Ovary (tissue), 9 donors: Measurements from ENCODE around the gene NLN. TPM values are rescaled to one million over a fixed set of nuclear protein-coding genes. Genes with fewer than 3 reads are reported as not detected.

Experiments
- DNase-seq, 5 donors: peaks; one replicate each; pipeline ENCODE4 v3.0.0-alpha.2; 2019 to 2020
- H3K27ac ChIP-seq, 2 donors: fragments of 200-600 bp; one replicate each; pipeline versions ENCODE4 v1.5.1 to v1.8.0; 2019 to 2022
- H3K27me3 ChIP-seq: fragments of 200-600 bp; one replicate; pipeline ENCODE4 v1.8.0; 2022
- H3K36me3 ChIP-seq: fragments of 200-600 bp; sonication (generic); one replicate; pipeline ENCODE4 v1.5.1; 2019
- H3K4me1 ChIP-seq: one replicate; pipeline ENCODE4 v1.8.1; 2013; ENCODE audit warnings: mild to moderate bottlenecking, moderate library complexity; ENCODE audit not compliant: insufficient read depth
- H3K4me3 ChIP-seq: fragments of 200-600 bp; sonication (generic); one replicate; pipeline ENCODE4 v1.5.1; 2017
- H3K9me3 ChIP-seq, 2 donors: fragments of 200-600 bp in 1 of 2; sonication (generic) in 1 of 2; one replicate each; pipeline versions ENCODE4 v1.5.1 to v1.8.1; 2013 to 2019; ENCODE audit warnings: mild to moderate bottlenecking in 1 of 2, moderate library complexity in 1 of 2
- CTCF ChIP-seq, 3 donors: fragments of 450-650 bp in 2 of 3; fragments of 200-600 bp in 1 of 3; IDR thresholded peaks; one replicate each; pipeline versions ENCODE4 v1.5.1 to v1.8.0; 2016 to 2022; ENCODE audit warnings: antibody characterized with exemption in 3 of 3, mild to moderate bottlenecking in 1 of 3
- EP300 ChIP-seq: sonication (generic); formaldehyde crosslinking; IDR thresholded peaks from one replicate; pipeline ENCODE4 v1.6.1; 2017; ENCODE audit warnings: antibody characterized with exemption
- POLR2A ChIP-seq: fragments of 450-650 bp; IDR thresholded peaks from one replicate; pipeline ENCODE4 v1.6.1; 2017; ENCODE audit warnings: antibody characterized with exemption, mild to moderate bottlenecking, moderate library complexity
- WGBS, 3 donors: extraction: QIAGEN DNeasy Blood & Tissue Kit in 1 of 3; methylation state at CpG; one replicate each; pipeline versions ENCODE4 v1.1.5 to v1.1.7; 2013 to 2017; 5-methylcytosine and 5-hydroxymethylcytosine counted together
- intact Hi-C, 4 donors: fragments of 100-400 bp; cut with DNase I; formaldehyde crosslinking; loops; one replicate each; pipeline versions ENCODE4 v1.11.0 to v1.15.1; 2022 to 2023
- polyA plus RNA-seq, 2 donors: library from polyadenylated mRNA; stranded (reverse); fragments of 200-250 nt in 1 of 2; fragments of 350-450 nt in 1 of 2; fragmentation: Illumina TruSeq in 1 of 2; extraction: RNeasy Lipid Tissue Mini Kit (QIAGEN cat#74804) in 1 of 2; gene quantifications; one replicate each; pipeline ENCODE4 v1.2.3, GENCODE V29; 2013 to 2014
- total RNA-seq, 7 donors: library from RNA; depleted of rRNA in 2 of 7; stranded (reverse); fragments of >200 nt in 2 of 7; fragmentation: NEBNext Ultra II Directional in 3 of 7; extraction: Animal tissue kit (Norgen Biotek cat#: 25700) in 3 of 7; gene quantifications; one replicate each; pipeline versions ENCODE4 v1.1.0 to v1.2.4, GENCODE V29; 2016 to 2023
- donor health status: DM: no; HTN: no; CAD: no; lungs with moderate emphysema.
- donor health status: DM: no; HTN: no; CAD: no.
- donor health status: Bipolar disorder and iron deficiency.
- donor health status: DM: yes; HTN: yes; CAD: no.
- donor health status: DM: no; HTN: no; CAD: no.
- donor health status: DM: yes; HTN: yes; CAD: no.

Gene NLN
- total and polyA plus RNA-seq, 9 donors, result 2.3 to 16.3 (median 8.2) TPM

DNA sequence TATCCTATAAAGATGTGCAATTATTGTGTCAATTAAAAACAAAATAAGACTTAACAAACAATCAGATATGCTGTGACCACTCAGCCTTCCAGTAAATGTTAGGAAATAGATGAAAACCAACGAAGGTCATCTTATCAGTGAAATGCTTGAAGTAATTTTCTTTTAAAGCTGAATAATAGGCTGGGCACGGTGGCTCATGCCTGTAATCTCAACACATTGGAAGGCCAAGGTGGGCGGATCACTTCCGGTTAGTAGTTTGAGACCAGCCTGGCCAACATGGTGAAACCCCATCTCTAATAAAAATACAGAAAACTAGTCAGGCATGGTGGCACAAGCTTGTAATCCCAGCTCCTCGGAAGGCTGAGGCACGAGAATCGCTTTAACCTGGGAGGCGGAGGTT, 31.2 kb downstream of the NLN start:
- Histone ChIP-seq H3K9me3 (no peaks in the 10 kb centered on the region), H3K4me1 (peaks cover 2% of the 10 kb centered on the region), H3K27me3 (no peaks in the 10 kb centered on the region), H3K4me3 (no peak overlapping the region), H3K36me3 (no peaks in the 10 kb centered on the region), H3K27ac (no peak overlapping the region)
- no peak for DNase-seq
- WGBS, 3 donors, result 78 to 92% (median 86%) methylated on average over 8 of the region's 8 CpGs
- intact Hi-C loops, result no loop called here
- TF ChIP-seq EP300, result no peak
- TF ChIP-seq CTCF (IDR thresholded peaks at IDR 0.05), result no peak
- TF ChIP-seq POLR2A, result no peak

GRCh38 chr5:65758546-65759144, 36.6 kb downstream of the NLN start:
- 88 to 91% (median 89%) methylated on average over 4 of the region's 4 CpGs for WGBS, 3 donors
- no peaks in the 10 kb centered on the region for H3K9me3 ChIP-seq

GRCh38 chr5:65760504-65761275, 38.7 kb downstream of the NLN start:
- Histone ChIP-seq H3K27ac (no peak overlapping the region), H3K9me3 (no peaks in the 10 kb centered on the region), H3K4me1 (no peaks in the 10 kb centered on the region), H3K36me3 (no peaks in the 10 kb centered on the region), H3K4me3 (no peak overlapping the region), H3K27me3 (no peaks in the 10 kb centered on the region)
- no peak for TF ChIP-seq EP300
- TF ChIP-seq CTCF (IDR thresholded peaks at IDR 0.05), result no peak
- no peak for TF ChIP-seq POLR2A
- DNase-seq, result no peak
- intact Hi-C loops, result no loop called here
- 77 to 82% (median 80%) methylated on average over 2 of the region's 2 CpGs for WGBS, 3 donors

More at GRCh38 chr5:65758546-65759144, 36.6 kb downstream of the NLN start:
- TF ChIP-seq POLR2A, result no peak
- no peak for TF ChIP-seq EP300
- no peak for TF ChIP-seq CTCF (IDR thresholded peaks at IDR 0.05)
- intact Hi-C loops, result no loop called here
- DNase-seq, result no peak
- Histone ChIP-seq H3K36me3 (no peaks in the 10 kb centered on the region), H3K4me1 (no peaks in the 10 kb centered on the region), H3K4me3 (no peak overlapping the region), H3K27ac (no peak overlapping the region), H3K27me3 (no peaks in the 10 kb centered on the region)

- Histone ChIP-seq H3K4me1 (no peaks in the 10 kb centered on the region), H3K4me3 (no peak overlapping the region), H3K27me3 (no peaks in the 10 kb centered on the region), H3K27ac (no peak overlapping the region), H3K9me3 (no peaks in the 10 kb centered on the region), H3K36me3 (no peaks in the 10 kb centered on the region)
- WGBS, 3 donors, result 81 to 93% (median 87%) methylated on average over 1 of the region's 1 CpG
- intact Hi-C loops, result no loop called here
- no peak for DNase-seq
- no peak for TF ChIP-seq CTCF (IDR thresholded peaks at IDR 0.05)
- no peak for TF ChIP-seq POLR2A
- no peak for TF ChIP-seq EP300
Measured at GRCh38 chr5:65762234-65762633, 40.2 kb downstream of the NLN start.
